SK-N-SH (cell line): Measurements from ENCODE around the gene ACTC1. TPM values are rescaled to one million over a fixed set of nuclear protein-coding genes. Genes with fewer than 3 reads are reported as not detected.

Source experiments
- polyA plus RNA-seq, 3 experiments: library from polyadenylated mRNA; depleted of rRNA; stranded (reverse); fragments of >200 nt; gene quantifications; 2 replicates each; pipeline ENCODE4 v1.2.3, GENCODE V29; 2012

Gene ACTC1
- polyA plus RNA-seq, 1 of the 3 experiments (the other 2 are of a cell fraction): not detected

Other genes with a start within 250 kb of the ACTC1 start
- gene GOLGA8B, start 211.9 kb downstream of the ACTC1 start, polyA plus RNA-seq (2012; rRNA removed): 96.6 and 154 TPM in 2 replicates
- not detected in 2 replicates for gene GJD2, start 40.6 kb downstream of the ACTC1 start, polyA plus RNA-seq (2012; rRNA removed)
- gene AQR, start 174.2 kb upstream of the ACTC1 start, polyA plus RNA-seq (2012; rRNA removed): 11.6 and 19.6 TPM in 2 replicates
- gene ZNF770, start 192.7 kb upstream of the ACTC1 start, polyA plus RNA-seq (2012; rRNA removed): 3.8 and 5.3 TPM in 2 replicates